ENCODE measurements around the gene CST7. TPM values are rescaled to one million over a fixed set of nuclear protein-coding genes. Genes with fewer than 3 reads are reported as not detected.

Gene CST7
- total RNA-seq, 1 experiment from 2014 or later, result not detected

DNA sequence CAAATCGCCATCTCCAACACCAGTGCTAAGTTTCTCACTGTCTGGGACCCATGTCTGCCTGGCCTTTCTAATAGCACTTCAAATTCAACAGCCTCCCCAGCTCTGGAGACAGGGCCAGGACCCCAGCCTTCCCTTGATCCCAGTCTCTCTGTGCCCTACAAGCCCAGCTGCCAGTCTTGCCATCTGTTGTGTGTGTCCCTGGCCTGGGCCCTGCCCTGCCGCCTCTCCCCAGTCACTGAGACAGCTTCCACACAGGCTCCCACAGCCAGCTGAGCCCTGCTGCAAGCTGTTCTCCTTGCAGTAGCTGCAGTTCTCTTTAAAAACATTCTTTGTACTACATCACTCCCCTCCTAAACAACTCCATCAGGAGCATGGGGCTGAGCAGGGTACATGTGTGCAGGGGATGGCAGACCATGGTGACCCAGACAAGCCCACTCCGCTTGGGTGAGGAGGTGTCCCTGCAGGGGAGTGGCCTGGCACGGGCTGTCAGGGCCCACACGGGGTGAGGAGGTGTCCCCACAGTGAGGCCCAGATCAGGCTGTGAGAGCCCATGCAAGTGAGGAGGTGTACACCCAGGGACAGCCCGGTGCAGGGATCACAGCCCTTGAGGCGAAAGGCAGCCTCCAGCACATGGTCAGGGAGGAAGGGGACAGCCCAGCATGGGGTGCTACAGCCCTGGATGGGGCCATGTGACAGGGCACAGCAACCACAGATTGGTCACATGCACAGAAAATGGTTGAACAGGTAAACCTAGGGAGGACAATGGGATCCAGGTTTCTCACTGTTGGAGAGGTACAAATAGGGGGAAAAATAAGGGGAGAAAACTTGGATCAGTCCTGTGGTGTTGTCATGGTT lies 16.2 kb downstream of the CST7 start:
- peak; percentile 12 for DNase-seq
- Histone ChIP-seq H3K27ac (ENCODE audit: insufficient read length, low read depth, low read length) (no peak overlapping the region), H3K23me2 (ENCODE audit: insufficient read length, low read depth, low read length, poor library complexity, severe bottlenecking) (no peaks in the 10 kb centered on the region), H3K4ac (ENCODE audit: low read depth, low read length) (no peak overlapping the region), H3K4me2 (ENCODE audit: insufficient read depth, insufficient read length, low read length) (no peak overlapping the region), H3K56ac (ENCODE audit: insufficient read length, low read depth, low read length) (no peak overlapping the region), H2AFZ (ENCODE audit: low read length) (no peak overlapping the region), H3T11ph (ENCODE audit: low read length) (no peak overlapping the region), H3K4me1 (ENCODE audit: insufficient read depth, low read length) (no peaks in the 10 kb centered on the region), H3K23ac (ENCODE audit: insufficient read length, low read depth, low read length) (no peak overlapping the region), H4K91ac (ENCODE audit: insufficient read length, low read depth, low read length) (no peak overlapping the region), H2AK5ac (ENCODE audit: insufficient read length, low read length) (no peak overlapping the region), H3K9ac (ENCODE audit: extremely low read depth, insufficient read length, low read length) (no peak overlapping the region), H2BK15ac (ENCODE audit: low read depth, low read length) (no peak overlapping the region), H2BK120ac (ENCODE audit: low read depth, low read length, poor library complexity, severe bottlenecking) (no peak overlapping the region), H3K14ac (ENCODE audit: insufficient read depth, low read length) (no peak overlapping the region; the same call in 1 of the 2 replicates), H3K79me1 (ENCODE audit: insufficient read depth, low read depth, low read length, poor library complexity, severe bottlenecking) (no peaks in the 10 kb centered on the region), H4K8ac (replicated peaks; ENCODE audit: insufficient read length, low read depth, low read length) (no peak overlapping the region), H2BK12ac (ENCODE audit: insufficient read length, low read depth, low read length) (no peak overlapping the region), H4K20me1 (ENCODE audit: control insufficient read depth, insufficient read depth, insufficient read length) (no peaks in the 10 kb centered on the region), H2BK5ac (ENCODE audit: insufficient read length, low read length) (no peak overlapping the region), H2BK20ac (ENCODE audit: low read depth, low read length, poor library complexity, severe bottlenecking) (no peak overlapping the region), H3K18ac (ENCODE audit: insufficient read length, low read depth, low read length) (no peak overlapping the region), H4K5ac (ENCODE audit: insufficient read length, low read depth, low read length) (no peak overlapping the region), H3K79me2 (ENCODE audit: insufficient read depth, low read length) (no peaks in the 10 kb centered on the region), H3K9me3 (ENCODE audit: control insufficient read depth, low read depth, low read length) (no peaks in the 10 kb centered on the region), H3K27me3 (ENCODE audit: insufficient read depth, low read length) (no peaks in the 10 kb centered on the region)
- H3K36me3 Mint-ChIP-seq (ENCODE audit: insufficient read depth in 1 of 3, low read depth in 3 of 3), result peaks cover 33 to 80% (median 57%) of the 10 kb centered on the region in 3 experiments; a peak in 6 of 7 replicates
- H3K27ac Mint-ChIP-seq, result peak overlapping the region in 1 of 3 experiments; percentile 90; a peak in 2 of 7 replicates
- H3K9me3 Mint-ChIP-seq, result no peaks in the 10 kb centered on the region
- WGBS (ENCODE audit: extremely low coverage, insufficient read length, low lambda C conversion rate), result no CpG with 5 or more reads among the region's 7 CpGs
- H3K4me3 Mint-ChIP-seq, result no peak overlapping the region
- no peaks in the 10 kb centered on the region for H3K27me3 Mint-ChIP-seq (ENCODE audit: low read depth)
- H3K4me1 Mint-ChIP-seq, result no peaks in the 10 kb centered on the region
- TF ChIP-seq, protein P1, sequence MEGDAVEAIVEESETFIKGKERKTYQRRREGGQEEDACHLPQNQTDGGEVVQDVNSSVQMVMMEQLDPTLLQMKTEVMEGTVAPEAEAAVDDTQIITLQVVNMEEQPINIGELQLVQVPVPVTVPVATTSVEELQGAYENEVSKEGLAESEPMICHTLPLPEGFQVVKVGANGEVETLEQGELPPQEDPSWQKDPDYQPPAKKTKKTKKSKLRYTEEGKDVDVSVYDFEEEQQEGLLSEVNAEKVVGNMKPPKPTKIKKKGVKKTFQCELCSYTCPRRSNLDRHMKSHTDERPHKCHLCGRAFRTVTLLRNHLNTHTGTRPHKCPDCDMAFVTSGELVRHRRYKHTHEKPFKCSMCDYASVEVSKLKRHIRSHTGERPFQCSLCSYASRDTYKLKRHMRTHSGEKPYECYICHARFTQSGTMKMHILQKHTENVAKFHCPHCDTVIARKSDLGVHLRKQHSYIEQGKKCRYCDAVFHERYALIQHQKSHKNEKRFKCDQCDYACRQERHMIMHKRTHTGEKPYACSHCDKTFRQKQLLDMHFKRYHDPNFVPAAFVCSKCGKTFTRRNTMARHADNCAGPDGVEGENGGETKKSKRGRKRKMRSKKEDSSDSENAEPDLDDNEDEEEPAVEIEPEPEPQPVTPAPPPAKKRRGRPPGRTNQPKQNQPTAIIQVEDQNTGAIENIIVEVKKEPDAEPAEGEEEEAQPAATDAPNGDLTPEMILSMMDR (conservative IDR thresholded peaks at IDR 0.05), result no peak
